ENCODE data around the gene VWA5A.

VWA5A gene

GRCh38 chr11:124170801-124171586, 55.7 kb downstream of the VWA5A start:
- DNase-seq, result no peak

- DNase-seq, result no peak
These were observed 56.9 kb downstream of the VWA5A start for GRCh38 chr11:124172101-124172500.

GRCh38 chr11:124172599-124172998, 57.3 kb downstream of the VWA5A start:
- no peak for DNase-seq

- DNase-seq, result peak; percentile 56
These were observed 58.8 kb downstream of the VWA5A start for GRCh38 chr11:124174001-124174583.

GRCh38 chr11:124176925-124177715, 61.9 kb downstream of the VWA5A start:
- DNase-seq, result no peak

- DNase-seq, result no peak
These were observed 64.1 kb downstream of the VWA5A start for GRCh38 chr11:124179310-124179709.

GRCh38 chr11:124183068-124183467, 67.8 kb downstream of the VWA5A start, which contains the start of gene OR10D3:
Gene OR10D3 (plus strand): TSS chr11:124183345. CDS start chr11:124185270, 1,925 bp downstream.
- no peak for DNase-seq

GRCh38 chr11:124190298-124191139, 75.3 kb downstream of the VWA5A start:
- no peak for DNase-seq

GRCh38 chr11:124193221-124194010, 78.2 kb downstream of the VWA5A start:
- DNase-seq, result no peak

GRCh38 chr11:124194293-124195188, 79.3 kb downstream of the VWA5A start:
- peak; percentile 4 for DNase-seq

- peak; percentile 48 for DNase-seq
These were observed 80.0 kb downstream of the VWA5A start for GRCh38 chr11:124195189-124195734.
